MM.1S (cell line): ENCODE measurements around the gene BEGAIN.

Experiments
- DNase-seq: peaks from one replicate; pipeline ENCODE4 v3.0.0-alpha.2; 2015
- H2AFZ ChIP-seq: fragments of 300-600 bp; sonication (generic); 2 replicates; pipeline ENCODE4 v1.6.0; 2016; ENCODE audit warnings: antibody characterized with exemption, low read length
- H3F3A ChIP-seq: fragments of 300-600 bp; sonication (generic); 2 replicates; pipeline ENCODE4 v1.6.1; 2016; ENCODE audit warnings: mild to moderate bottlenecking, antibody characterized with exemption, low read length, moderate library complexity, mixed read lengths; ENCODE audit not compliant: insufficient read depth
- H3K27ac ChIP-seq: fragments of 300-600 bp; sonication (generic); 2 replicates; pipeline ENCODE4 v1.5.1; 2016; ENCODE audit warnings: mild to moderate bottlenecking, low read length
- H3K27me3 ChIP-seq: fragments of 300-600 bp; sonication (generic); replicated peaks from 2 replicates; pipeline ENCODE4 v1.6.0; 2016; ENCODE audit warnings: low read length; ENCODE audit not compliant: insufficient read depth
- H3K36me3 ChIP-seq: fragments of 300-600 bp; sonication (generic); replicated peaks from 2 replicates; pipeline ENCODE4 v1.6.1; 2016; ENCODE audit warnings: mild to moderate bottlenecking, low read length, mixed read lengths; ENCODE audit not compliant: insufficient read depth
- H3K4me1 ChIP-seq: fragments of 300-600 bp; sonication (generic); 2 replicates; pipeline ENCODE4 v1.6.1; 2016; ENCODE audit warnings: low read length, mixed read lengths
- H3K4me2 ChIP-seq: fragments of 300-600 bp; sonication (generic); 2 replicates; pipeline ENCODE4 v1.6.0; 2016; ENCODE audit warnings: low read depth, low read length
- H3K4me3 ChIP-seq: fragments of 300-600 bp; sonication (generic); 2 replicates; pipeline ENCODE4 v1.5.1; 2016; ENCODE audit warnings: low read length, mixed read lengths
- H3K79me2 ChIP-seq: fragments of 300-600 bp; sonication (generic); 2 replicates; pipeline ENCODE4 v1.6.1; 2016; ENCODE audit warnings: mixed run types, low read length, mixed read lengths
- H3K9ac ChIP-seq: fragments of 300-600 bp; sonication (generic); 2 replicates; pipeline ENCODE4 v1.6.1; 2016; ENCODE audit warnings: low read length, mixed read lengths
- H3K9me2 ChIP-seq: fragments of 300-600 bp; sonication (generic); replicated peaks from 2 replicates; pipeline ENCODE4 v1.6.1; 2016; ENCODE audit warnings: mild to moderate bottlenecking, low read length, mixed read lengths; ENCODE audit not compliant: insufficient read depth
- H3K9me3 ChIP-seq: fragments of 300-600 bp; sonication (generic); replicated peaks from 2 replicates; pipeline ENCODE4 v1.6.1; 2016; ENCODE audit warnings: mild to moderate bottlenecking, low read length, mixed read lengths; ENCODE audit not compliant: insufficient read depth
- H4K20me1 ChIP-seq: fragments of 300-600 bp; sonication (generic); 2 replicates; pipeline ENCODE4 v1.6.1; 2016; ENCODE audit warnings: mild to moderate bottlenecking, low read length, moderate library complexity, mixed read lengths; ENCODE audit not compliant: insufficient read depth
- EZH2 ChIP-seq: fragments of 300-600 bp; sonication (generic); optimal IDR thresholded peaks from 2 replicates; pipeline ENCODE3; 2017; ENCODE audit warnings: low read depth, mild to moderate bottlenecking, antibody characterized with exemption, low read length, mixed read lengths
- EZH2phosphoT487 ChIP-seq: fragments of 300-600 bp; sonication (generic); IDR thresholded peaks from 2 replicates; pipeline ENCODE4 v1.6.1; 2018; ENCODE audit warnings: antibody characterized with exemption, low read length
- TF ChIP-seq, protein P1 (sequence below): fragments of 300-600 bp; sonication (generic); IDR thresholded peaks from 2 replicates; pipeline ENCODE4 v1.5.1; 2016; ENCODE audit warnings: antibody characterized with exemption, low read length, mixed read lengths

BEGAIN gene

GRCh38 chr14:100566586-100566985 lies 20.6 kb downstream of the BEGAIN start:
- Histone ChIP-seq H3K9me2 (no peaks in the 10 kb centered on the region), H3K4me2 (no peak overlapping the region), H3F3A (no peaks in the 10 kb centered on the region), H4K20me1 (no peaks in the 10 kb centered on the region), H3K36me3 (no peaks in the 10 kb centered on the region), H3K4me1 (no peaks in the 10 kb centered on the region), H2AFZ (no peak overlapping the region), H3K79me2 (no peaks in the 10 kb centered on the region), H3K27ac (no peak overlapping the region), H3K9ac (no peak overlapping the region), H3K4me3 (no peak overlapping the region), H3K27me3 (peaks cover 34% of the 10 kb centered on the region), H3K9me3 (no peaks in the 10 kb centered on the region)
- TF ChIP-seq EZH2, result no peak
- TF ChIP-seq EZH2phosphoT487, result no peak
- TF ChIP-seq, protein P1, sequence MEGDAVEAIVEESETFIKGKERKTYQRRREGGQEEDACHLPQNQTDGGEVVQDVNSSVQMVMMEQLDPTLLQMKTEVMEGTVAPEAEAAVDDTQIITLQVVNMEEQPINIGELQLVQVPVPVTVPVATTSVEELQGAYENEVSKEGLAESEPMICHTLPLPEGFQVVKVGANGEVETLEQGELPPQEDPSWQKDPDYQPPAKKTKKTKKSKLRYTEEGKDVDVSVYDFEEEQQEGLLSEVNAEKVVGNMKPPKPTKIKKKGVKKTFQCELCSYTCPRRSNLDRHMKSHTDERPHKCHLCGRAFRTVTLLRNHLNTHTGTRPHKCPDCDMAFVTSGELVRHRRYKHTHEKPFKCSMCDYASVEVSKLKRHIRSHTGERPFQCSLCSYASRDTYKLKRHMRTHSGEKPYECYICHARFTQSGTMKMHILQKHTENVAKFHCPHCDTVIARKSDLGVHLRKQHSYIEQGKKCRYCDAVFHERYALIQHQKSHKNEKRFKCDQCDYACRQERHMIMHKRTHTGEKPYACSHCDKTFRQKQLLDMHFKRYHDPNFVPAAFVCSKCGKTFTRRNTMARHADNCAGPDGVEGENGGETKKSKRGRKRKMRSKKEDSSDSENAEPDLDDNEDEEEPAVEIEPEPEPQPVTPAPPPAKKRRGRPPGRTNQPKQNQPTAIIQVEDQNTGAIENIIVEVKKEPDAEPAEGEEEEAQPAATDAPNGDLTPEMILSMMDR, result no peak
- no peak for DNase-seq

DNA sequence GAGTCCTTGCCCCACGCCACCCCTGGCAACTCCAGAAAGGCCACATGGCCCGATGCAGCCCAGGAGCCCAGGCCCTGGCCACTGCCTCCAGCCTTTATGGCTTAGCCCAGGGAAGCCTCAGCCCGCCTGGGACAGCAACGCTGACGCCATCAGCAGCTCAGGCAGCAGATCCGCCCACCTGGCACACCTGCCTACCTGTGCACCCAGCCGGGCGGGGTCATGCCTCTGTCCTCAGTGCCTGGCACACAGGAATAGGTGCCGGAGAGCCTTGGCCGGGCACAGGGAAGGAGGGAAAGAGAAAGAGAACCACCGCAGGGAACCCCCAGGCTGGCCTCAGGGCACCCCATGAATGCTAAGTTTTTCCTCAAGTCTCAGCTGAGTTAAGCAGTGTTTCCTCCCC lies 21.1 kb downstream of the BEGAIN start:
- H3K4me2 ChIP-seq, result no peak overlapping the region
- no peaks in the 10 kb centered on the region for H3F3A ChIP-seq
- H3K4me1 ChIP-seq, result no peaks in the 10 kb centered on the region
- DNase-seq, result no peak
- TF ChIP-seq EZH2 (no peak), EZH2phosphoT487 (no peak)
- TF ChIP-seq, protein P1, result no peak
- H2AFZ ChIP-seq, result no peak overlapping the region
- H3K9me3 ChIP-seq, result no peaks in the 10 kb centered on the region
- no peak overlapping the region for H3K9ac ChIP-seq
- no peaks in the 10 kb centered on the region for H3K36me3 ChIP-seq
- no peaks in the 10 kb centered on the region for H3K9me2 ChIP-seq
- no peaks in the 10 kb centered on the region for H4K20me1 ChIP-seq
- no peak overlapping the region for H3K4me3 ChIP-seq
- H3K27me3 ChIP-seq, result peaks cover 34% of the 10 kb centered on the region
- H3K27ac ChIP-seq, result no peak overlapping the region
- no peaks in the 10 kb centered on the region for H3K79me2 ChIP-seq

- Histone ChIP-seq H3K27me3 (peaks cover 33% of the 10 kb centered on the region), H3K4me2 (no peak overlapping the region), H3K9ac (no peak overlapping the region), H3K4me1 (no peaks in the 10 kb centered on the region), H3F3A (no peaks in the 10 kb centered on the region), H3K9me3 (no peaks in the 10 kb centered on the region), H2AFZ (no peak overlapping the region), H3K36me3 (no peaks in the 10 kb centered on the region), H3K27ac (no peak overlapping the region), H3K4me3 (no peak overlapping the region), H3K9me2 (no peaks in the 10 kb centered on the region), H3K79me2 (no peaks in the 10 kb centered on the region), H4K20me1 (no peaks in the 10 kb centered on the region)
- DNase-seq, result no peak
- TF ChIP-seq EZH2, result no peak
- no peak for TF ChIP-seq EZH2phosphoT487
- TF ChIP-seq, protein P1, result no peak
These were observed 21.6 kb downstream of the BEGAIN start for GRCh38 chr14:100565650-100566049.

DNA sequence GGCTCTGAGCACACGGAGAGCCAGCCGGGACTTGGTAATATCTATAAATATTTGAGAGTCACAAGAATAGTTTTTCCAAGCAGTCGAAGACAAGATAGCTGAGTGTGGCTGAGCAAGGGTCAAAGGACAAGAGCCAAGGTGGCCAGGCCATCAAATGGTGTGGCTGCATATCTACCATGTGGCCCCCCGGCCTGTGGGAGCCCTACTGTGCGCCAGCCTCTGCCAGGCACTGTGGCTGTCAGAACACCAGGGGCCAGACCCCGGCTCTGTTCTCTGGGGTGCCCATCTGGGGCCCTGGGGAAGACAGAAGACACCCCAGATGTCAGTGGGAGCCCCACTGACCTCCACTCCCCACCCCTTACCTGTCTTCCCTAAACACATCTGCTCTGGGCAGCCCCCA lies 22.7 kb downstream of the BEGAIN start:
- H3K27ac ChIP-seq, result no peak overlapping the region
- no peaks in the 10 kb centered on the region for H3K4me1 ChIP-seq
- H3K9me2 ChIP-seq, result no peaks in the 10 kb centered on the region
- no peaks in the 10 kb centered on the region for H3F3A ChIP-seq
- TF ChIP-seq, protein P1, result no peak
- TF ChIP-seq EZH2 (no peak), EZH2phosphoT487 (no peak)
- no peak overlapping the region for H3K9ac ChIP-seq
- no peak for DNase-seq
- H2AFZ ChIP-seq, result no peak overlapping the region
- no peaks in the 10 kb centered on the region for H3K36me3 ChIP-seq
- H3K4me3 ChIP-seq, result no peak overlapping the region
- no peak overlapping the region for H3K4me2 ChIP-seq
- no peaks in the 10 kb centered on the region for H3K9me3 ChIP-seq
- H4K20me1 ChIP-seq, result no peaks in the 10 kb centered on the region
- H3K27me3 ChIP-seq, result peaks cover 44% of the 10 kb centered on the region
- H3K79me2 ChIP-seq, result no peaks in the 10 kb centered on the region
